ENCODE results near the gene TFDP2.

DNA sequence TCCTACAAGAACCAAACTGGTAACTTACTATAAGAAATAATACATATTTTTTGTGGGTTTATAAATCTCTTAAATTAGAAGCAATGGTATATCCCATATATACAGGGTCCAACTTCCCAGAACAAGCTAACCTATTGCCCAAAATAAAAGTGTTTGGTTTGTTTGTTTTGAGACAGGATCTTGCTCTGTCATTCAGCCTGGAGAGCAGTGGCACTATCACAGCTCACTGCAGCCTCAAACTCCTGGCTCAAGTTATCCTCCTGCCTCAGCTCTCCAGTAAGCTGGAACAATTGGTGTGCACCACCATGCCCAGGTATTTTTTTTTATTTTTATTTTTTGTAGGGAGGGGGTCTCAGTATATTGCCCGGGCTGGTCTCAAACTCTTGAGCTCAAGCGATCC lies 135.4 kb downstream of the TFDP2 start:
- TF ChIP-seq, protein P1, sequence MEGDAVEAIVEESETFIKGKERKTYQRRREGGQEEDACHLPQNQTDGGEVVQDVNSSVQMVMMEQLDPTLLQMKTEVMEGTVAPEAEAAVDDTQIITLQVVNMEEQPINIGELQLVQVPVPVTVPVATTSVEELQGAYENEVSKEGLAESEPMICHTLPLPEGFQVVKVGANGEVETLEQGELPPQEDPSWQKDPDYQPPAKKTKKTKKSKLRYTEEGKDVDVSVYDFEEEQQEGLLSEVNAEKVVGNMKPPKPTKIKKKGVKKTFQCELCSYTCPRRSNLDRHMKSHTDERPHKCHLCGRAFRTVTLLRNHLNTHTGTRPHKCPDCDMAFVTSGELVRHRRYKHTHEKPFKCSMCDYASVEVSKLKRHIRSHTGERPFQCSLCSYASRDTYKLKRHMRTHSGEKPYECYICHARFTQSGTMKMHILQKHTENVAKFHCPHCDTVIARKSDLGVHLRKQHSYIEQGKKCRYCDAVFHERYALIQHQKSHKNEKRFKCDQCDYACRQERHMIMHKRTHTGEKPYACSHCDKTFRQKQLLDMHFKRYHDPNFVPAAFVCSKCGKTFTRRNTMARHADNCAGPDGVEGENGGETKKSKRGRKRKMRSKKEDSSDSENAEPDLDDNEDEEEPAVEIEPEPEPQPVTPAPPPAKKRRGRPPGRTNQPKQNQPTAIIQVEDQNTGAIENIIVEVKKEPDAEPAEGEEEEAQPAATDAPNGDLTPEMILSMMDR (IDR thresholded peaks at IDR 0.05), result no peak
- no peak for TF ChIP-seq POLR2A (IDR thresholded peaks at IDR 0.05)
